Measurements from ENCODE around the gene FRMD4A. TPM values are rescaled to one million over a fixed set of nuclear protein-coding genes. Genes with fewer than 3 reads are reported as not detected.

Gene FRMD4A
- total and polyA plus RNA-seq, 2 experiments from 2014 or later: 3.7 to 12.6 TPM

- Histone ChIP-seq H3K4me3 (no peak overlapping the region), H3K4me1 (ENCODE audit: low read depth) (no peaks in the 10 kb centered on the region), H3K27me3 (no peaks in the 10 kb centered on the region), H3K27ac (no peak overlapping the region), H3K9me3 (ENCODE audit: low read depth) (no peaks in the 10 kb centered on the region), H3K36me3 (no peaks in the 10 kb centered on the region)
- TF ChIP-seq, protein P1, sequence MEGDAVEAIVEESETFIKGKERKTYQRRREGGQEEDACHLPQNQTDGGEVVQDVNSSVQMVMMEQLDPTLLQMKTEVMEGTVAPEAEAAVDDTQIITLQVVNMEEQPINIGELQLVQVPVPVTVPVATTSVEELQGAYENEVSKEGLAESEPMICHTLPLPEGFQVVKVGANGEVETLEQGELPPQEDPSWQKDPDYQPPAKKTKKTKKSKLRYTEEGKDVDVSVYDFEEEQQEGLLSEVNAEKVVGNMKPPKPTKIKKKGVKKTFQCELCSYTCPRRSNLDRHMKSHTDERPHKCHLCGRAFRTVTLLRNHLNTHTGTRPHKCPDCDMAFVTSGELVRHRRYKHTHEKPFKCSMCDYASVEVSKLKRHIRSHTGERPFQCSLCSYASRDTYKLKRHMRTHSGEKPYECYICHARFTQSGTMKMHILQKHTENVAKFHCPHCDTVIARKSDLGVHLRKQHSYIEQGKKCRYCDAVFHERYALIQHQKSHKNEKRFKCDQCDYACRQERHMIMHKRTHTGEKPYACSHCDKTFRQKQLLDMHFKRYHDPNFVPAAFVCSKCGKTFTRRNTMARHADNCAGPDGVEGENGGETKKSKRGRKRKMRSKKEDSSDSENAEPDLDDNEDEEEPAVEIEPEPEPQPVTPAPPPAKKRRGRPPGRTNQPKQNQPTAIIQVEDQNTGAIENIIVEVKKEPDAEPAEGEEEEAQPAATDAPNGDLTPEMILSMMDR (IDR thresholded peaks at IDR 0.05; ENCODE audit: low read depth, low read length): no peak
- DNase-seq (ENCODE audit: low read depth in 1 of 2, low spot score in 1 of 2): peak in 1 of 2 donors; percentile 83
Measured at GRCh38 chr10:13775786-13776775, 554.6 kb downstream of the FRMD4A start.

DNA sequence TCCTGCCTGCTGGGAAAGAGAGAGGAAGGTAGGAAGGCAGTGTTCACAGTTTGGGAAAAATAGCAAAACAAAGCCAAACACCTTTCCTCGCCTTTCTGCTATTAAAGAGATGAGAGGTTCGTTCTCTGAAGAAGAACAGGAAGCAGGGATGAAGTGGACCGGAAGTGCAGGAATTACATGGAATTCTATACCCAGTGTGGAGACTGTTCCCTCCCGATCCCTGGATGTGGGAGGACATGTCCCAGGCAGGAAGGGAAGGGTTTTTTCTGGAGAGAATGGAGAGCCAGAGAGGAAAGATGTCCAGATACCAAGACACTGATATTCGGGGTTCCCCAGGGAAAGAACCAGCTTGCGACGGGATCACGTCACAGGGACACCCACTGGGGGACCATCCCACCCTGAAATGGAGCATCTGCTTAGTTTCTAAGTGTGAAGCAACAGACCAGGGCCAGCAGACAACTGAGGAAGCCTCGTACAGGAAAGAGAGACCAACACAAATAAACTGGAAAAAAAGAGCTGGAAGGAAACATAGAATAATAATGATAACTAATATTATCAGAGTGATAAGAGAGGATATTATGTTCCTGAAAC, 556.3 kb downstream of the FRMD4A start:
- H3K4me3 ChIP-seq: no peak overlapping the region
- no peak for DNase-seq (ENCODE audit: low read depth in 1 of 2, low spot score in 1 of 2)

GRCh38 chr10:13773496-13774170, 557.1 kb downstream of the FRMD4A start:
- TF ChIP-seq, protein P1 (IDR thresholded peaks at IDR 0.05; ENCODE audit: low read depth, low read length): no peak
- Histone ChIP-seq H3K27me3 (no peaks in the 10 kb centered on the region), H3K27ac (no peak overlapping the region), H3K9me3 (ENCODE audit: low read depth) (no peaks in the 10 kb centered on the region), H3K4me1 (ENCODE audit: low read depth) (no peaks in the 10 kb centered on the region), H3K4me3 (no peak overlapping the region), H3K36me3 (no peaks in the 10 kb centered on the region)
- no peak for DNase-seq (ENCODE audit: low read depth in 1 of 2, low spot score in 1 of 2)

More for the DNA sequence above, 556.3 kb downstream of the FRMD4A start:
- H3K9me3 ChIP-seq (ENCODE audit: low read depth): no peaks in the 10 kb centered on the region
- TF ChIP-seq, protein P1 (IDR thresholded peaks at IDR 0.05; ENCODE audit: low read depth, low read length): no peak
- H3K27ac ChIP-seq: no peak overlapping the region
- no peaks in the 10 kb centered on the region for H3K36me3 ChIP-seq
- H3K4me1 ChIP-seq (ENCODE audit: low read depth): no peaks in the 10 kb centered on the region
- H3K27me3 ChIP-seq: no peaks in the 10 kb centered on the region

GRCh38 chr10:13773043-13773442, 557.7 kb downstream of the FRMD4A start:
- TF ChIP-seq, protein P1 (IDR thresholded peaks at IDR 0.05; ENCODE audit: low read depth, low read length): no peak

GRCh38 chr10:13771992-13772391, 558.7 kb downstream of the FRMD4A start:
- Histone ChIP-seq H3K36me3 (no peaks in the 10 kb centered on the region), H3K27ac (no peak overlapping the region), H3K4me3 (no peak overlapping the region), H3K4me1 (ENCODE audit: low read depth) (no peaks in the 10 kb centered on the region), H3K9me3 (ENCODE audit: low read depth) (no peaks in the 10 kb centered on the region), H3K27me3 (no peaks in the 10 kb centered on the region)
- TF ChIP-seq, protein P1 (IDR thresholded peaks at IDR 0.05; ENCODE audit: low read depth, low read length): no peak
- no peak for DNase-seq (ENCODE audit: low read depth in 1 of 2, low spot score in 1 of 2)

More at GRCh38 chr10:13773043-13773442, 557.7 kb downstream of the FRMD4A start:
- no peak overlapping the region for H3K27ac ChIP-seq
- no peaks in the 10 kb centered on the region for H3K27me3 ChIP-seq
- DNase-seq (ENCODE audit: low read depth in 1 of 2, low spot score in 1 of 2): no peak
- no peaks in the 10 kb centered on the region for H3K4me1 ChIP-seq (ENCODE audit: low read depth)
- no peak overlapping the region for H3K4me3 ChIP-seq
- no peaks in the 10 kb centered on the region for H3K36me3 ChIP-seq
- no peaks in the 10 kb centered on the region for H3K9me3 ChIP-seq (ENCODE audit: low read depth)
